ENCODE results near the gene CYP2W1.

The CYP2W1 gene

GRCh38 chr7:966291-967069 is 16.5 kb upstream of the CYP2W1 start:
- no peak for DNase-seq

DNA sequence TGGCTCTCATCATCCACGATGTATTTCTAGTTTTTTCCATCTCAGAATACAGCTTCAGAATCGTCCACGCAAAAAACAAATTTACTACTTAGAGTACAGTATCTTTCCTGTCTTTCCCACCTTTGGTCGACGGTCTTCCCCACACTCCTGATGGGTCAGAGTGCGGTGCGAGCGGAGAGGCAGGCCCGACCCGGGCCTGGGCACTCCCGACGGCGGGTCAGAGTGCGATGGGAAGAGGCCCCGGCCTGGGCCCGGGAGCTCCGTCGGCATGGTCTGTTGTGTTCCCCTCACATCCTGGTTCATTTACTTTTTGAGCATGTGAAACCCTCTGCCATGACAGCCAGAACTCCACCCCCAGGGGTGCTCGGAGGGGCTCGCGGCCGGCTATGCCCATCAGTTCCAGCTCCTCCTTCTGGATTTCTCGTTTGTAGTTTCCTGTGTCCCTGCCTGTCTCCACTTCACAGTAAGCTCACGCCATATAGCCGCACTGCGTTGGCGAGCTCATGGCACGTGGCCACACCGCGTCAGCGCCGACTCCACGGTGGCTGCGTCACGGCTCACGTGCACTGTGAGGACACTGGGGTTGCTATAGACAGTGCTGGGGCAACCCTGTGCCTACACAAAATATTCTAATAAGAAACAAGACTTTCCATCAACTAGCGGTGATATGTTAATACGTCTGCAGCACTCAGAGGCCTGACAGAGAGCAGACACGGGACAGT is 15.5 kb upstream of the CYP2W1 start:
- DNase-seq: no peak

DNA sequence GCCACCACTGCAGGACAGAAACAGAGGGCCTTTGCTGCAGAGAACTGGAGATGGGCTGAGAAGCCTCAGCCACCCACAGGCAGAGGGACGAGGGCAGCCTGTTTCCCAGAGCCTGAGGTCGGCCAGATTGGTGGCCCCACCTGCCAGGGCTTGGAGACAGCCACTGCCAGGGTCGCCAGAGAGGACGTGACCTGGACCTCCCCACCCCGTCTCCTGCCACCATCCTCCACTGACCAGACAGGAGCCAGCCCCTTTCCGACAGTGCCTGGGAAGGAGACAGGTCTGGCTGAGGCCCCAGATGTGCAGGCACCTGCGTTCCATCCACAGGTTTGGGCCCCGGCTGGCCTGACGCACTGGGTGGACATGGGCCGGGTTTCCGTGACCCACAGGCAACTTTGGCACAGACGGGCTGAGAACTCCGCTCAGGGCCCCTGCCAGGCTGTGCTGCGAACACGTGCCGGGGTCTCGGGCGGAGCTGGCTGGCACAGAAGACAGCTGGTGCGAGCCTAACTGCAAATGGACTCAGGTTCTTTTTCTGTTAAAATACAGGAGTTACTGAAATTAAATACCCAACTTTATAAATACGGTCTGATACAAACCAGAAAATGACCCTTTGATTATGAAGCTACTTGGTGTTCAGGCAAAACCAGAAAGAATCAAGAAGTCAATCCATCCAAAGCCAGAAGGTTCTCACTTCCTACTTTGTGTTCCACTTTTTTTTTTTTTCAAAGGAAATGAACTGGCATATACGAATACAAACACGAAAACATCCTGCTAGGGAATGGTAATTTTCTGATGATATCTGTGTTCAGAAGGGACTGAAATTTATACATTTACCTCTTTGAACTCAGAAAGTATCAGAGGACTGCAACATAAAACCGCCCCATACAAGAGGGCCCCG is 14.5 kb upstream of the CYP2W1 start:
- DNase-seq: no peak

DNA sequence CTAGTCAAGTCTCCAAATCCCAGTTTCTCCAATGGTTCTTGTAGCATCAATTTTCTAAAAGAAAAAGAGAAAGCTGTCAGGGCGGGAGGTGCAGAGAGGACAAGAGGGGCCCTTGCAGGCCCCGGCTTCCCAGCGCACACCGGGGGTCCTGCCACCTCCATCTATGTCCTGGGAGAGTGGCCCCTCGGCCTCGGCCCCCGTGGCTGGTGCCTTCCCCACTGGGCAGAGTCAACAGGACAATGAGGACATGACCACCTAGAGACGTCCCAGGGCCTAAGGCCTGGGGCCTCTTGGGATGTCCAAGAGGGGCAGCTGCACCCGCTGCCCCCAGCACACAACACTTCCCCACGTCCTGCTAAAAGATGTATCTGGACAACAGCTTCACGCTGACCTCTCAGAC is 13.6 kb upstream of the CYP2W1 start:
- no peak for DNase-seq

- no peak for DNase-seq
Measured at GRCh38 chr7:970744-971143, 12.2 kb upstream of the CYP2W1 start.

DNA sequence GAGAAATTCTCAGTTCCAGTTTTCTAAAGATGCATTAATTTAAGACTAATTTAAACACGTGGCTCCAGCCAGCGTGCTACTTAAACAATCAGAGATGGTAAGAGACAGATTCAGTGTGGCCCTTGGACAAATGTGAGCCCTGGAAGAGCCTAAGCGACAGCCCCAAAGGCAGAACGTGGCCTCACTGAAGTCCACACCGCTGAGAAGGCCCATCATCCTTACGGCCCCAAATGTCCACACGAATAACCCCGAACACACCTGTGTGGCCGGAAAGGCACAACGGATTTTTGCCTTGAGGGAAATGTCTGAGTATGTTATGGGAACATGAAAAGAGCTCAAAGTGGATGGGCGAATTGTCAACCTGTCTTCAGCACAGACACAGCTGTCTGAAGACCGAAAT is 10.9 kb upstream of the CYP2W1 start:
- DNase-seq: no peak

DNA sequence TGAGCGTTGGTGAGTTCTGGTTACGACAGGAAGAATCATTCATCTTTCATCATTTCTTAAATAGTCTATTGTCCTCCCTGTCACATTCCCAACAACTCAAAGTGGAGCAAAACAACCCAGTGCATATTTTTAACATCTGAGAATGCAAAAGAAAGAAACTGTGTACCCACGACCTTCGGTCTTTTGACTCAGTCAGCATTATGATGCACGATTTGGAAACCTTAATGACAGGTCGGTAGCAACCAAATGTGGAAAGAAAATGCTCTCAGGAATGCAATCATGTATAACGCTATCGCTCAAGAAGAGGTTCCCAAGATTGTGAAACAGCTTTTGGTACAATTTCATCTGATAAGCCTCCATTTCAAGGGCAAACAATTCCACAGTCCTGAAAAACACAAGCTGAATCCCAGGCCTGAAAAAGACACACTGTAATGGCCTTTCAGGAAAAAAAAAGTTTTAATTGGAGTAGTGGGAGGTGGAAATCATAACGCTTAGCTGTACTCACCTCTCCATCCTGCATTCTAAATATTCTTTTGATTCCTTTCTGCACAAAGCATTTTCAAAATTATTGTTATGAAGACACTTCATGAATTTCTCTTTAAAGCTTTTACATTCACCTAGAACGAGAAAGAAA is 10.2 kb upstream of the CYP2W1 start:
- no peak for DNase-seq

GRCh38 chr7:973312-973711 is 9.7 kb upstream of the CYP2W1 start:
- DNase-seq: no peak

- no peak for DNase-seq
Measured at GRCh38 chr7:974172-974571, 8.8 kb upstream of the CYP2W1 start.

DNA sequence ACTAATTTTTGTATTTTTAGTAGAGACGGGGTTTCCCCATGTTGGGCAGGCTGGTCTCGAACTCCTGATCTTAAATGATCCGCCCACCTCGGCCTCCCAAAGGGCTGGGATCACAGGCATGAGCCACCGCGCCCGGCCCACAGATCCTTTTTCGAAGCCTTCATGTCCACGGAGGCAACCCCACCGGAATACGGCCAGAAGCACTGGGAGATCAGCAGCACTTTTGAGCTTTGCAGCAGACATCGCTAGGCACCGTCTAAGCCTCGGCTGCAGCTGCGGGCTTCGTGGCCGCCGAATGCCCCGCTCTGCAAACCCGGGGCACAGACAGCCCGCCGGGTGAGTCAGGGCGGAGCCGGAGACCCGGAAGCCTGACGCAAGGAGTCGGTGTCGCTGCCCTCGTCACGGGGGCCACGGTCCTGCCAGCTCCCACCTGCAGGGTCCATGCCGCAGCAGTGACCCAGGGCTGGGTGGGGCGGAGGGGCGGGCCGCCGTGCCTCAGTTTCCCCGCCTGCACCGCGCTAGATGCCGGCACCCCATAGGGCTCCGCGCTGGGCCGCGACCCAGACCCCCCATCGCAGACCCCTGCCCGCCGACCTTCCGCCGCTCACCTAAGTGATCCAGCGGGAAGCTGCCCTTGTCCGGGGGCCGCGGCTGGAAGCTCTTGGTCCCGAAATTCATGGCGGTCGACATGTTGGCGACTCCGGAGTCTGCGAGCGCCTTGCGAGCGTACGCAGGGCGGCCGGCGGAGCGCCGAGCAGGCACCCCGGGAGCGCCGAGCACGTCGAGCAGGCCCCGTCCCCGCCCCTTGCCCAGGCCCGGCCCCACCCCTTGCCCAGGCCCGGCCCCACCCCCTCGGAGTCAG is 7.9 kb upstream of the CYP2W1 start, which contains the start of gene COX19:
Gene COX19, minus strand, starts transcription at position 730 of the 862 bp plus-strand sequence. Its CDS starts 40 bp downstream, at position 690.
- DNase-seq: peak; percentile 65

- no peak for DNase-seq
Measured at GRCh38 chr7:975702-976473, 7.1 kb upstream of the CYP2W1 start.

DNA sequence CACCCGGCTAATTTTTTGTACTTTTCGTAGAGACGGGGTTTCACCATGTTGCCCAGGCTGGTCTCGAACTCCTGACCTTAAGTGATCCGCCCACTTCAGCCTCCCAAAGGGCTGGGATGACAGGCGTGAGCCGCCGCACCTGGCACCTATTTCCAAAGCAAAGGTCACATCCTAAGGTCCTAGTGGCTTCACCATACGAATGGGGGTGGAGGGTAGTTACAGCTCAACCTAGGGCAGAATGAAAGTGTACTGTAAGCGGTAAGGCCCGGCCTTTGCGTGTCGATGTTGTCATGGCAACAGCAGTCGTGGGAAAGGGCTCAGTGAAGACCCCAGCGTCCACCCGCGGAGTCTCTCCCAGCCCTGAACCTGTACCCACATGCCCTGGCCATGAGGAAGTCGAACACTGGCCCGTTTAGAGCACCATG is 6.1 kb upstream of the CYP2W1 start:
- no peak for DNase-seq

GRCh38 chr7:977326-978048 is 5.5 kb upstream of the CYP2W1 start:
- DNase-seq: no peak

GRCh38 chr7:978049-978346 is 5.0 kb upstream of the CYP2W1 start:
- no peak for DNase-seq

DNA sequence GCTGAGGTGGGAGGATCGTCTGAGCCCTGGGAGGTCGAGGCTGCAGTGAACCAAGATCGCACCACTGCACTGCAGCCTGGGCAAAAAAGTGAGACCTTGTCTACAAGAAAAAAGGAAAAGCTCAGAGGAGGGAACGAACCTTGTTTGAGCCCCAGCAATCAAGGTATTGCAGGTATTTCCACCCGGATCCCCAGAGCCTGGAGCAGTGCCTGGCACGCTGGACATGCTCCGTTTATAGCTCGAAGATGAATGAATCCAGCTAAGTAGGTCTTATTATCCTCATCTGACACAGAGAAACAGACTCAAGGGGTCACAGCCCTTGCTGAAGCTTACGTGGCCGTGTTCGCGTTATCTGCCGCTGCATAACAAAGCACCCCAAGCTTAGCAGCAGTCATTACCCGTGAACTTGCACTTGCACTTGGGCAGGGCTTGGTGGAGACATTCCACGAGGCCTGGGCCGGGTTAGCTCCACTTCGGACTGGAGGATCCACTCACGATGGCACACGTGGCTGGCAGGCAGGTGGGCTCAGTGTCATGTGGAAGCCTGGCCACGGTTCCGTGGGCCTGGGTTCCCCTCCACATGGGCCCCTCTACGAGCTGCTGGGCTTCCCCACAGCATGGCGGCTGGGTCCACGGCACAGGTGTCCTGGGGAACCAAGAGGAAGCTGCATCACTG is 4.4 kb upstream of the CYP2W1 start:
- DNase-seq: no peak

GRCh38 chr7:979151-979550 is 3.8 kb upstream of the CYP2W1 start:
- no peak for DNase-seq

DNA sequence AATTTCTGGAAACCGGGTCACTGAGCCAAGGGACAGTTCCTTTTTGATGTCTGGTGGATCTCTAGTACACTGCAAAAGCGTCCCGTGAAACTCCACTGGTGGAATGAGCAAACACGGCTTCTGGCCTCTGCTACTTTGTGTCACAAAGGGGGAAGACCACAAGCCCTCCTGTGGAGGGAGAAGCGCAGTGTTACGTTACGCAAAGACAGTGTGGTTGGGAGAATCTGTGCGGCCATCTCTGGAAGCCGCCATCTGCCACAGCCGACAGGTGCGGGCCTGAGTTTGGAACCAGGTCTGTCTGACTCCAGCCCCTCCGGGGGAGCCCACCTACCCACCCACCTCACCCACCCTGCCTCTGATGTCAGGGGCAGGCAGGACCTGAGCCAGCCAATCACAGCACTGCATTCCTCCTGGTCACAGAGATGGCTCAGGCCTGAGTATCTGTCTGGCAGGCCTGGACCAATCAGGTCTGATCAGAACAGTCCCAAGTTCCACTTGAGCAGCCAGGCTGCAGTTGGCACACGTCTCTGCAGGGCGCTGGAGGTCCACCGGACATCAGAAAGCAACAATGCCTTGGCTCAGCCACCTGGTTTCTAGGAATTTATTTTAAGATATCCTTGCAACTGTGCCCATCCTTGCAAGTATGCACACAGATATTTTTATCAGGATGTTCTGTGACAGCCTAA is 3.0 kb upstream of the CYP2W1 start:
- no peak for DNase-seq

DNA sequence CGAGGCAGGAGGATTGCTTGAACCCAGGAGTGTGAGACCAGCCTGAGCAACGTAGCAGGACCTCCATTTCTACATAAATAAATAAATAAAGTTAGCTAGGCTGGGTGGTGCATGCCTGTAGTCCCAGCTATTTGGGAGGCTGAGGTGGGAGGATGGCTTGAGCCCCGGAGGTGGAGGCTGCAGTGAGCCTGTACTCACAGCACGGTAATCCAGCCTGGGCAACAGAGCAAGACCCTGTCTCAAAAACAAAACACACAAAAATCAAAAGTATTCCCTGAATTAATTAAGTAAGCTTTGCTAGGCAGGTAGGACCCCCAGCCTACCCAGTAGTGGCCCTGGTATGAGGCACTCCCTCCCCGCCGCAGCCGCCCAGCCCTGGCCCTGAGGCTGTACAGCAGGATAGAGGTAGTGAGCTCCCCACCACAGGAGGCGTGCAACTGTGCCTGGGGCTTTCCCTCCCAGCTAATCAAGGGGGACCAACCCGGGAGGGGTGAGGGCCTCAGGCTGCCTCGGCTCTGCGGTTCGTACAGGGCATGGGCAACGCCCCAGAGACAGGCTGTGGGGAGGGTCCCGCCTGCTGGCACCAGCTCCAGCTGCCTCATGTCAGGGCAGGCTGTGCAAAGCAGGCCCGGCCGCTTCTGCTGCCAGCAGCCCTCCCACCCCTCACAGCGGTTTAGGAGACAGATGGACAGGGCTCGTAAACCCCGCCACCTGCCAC is 1.0 kb upstream of the CYP2W1 start:
- peak; percentile 98 for DNase-seq
